Hepatic stellate cell (primary cell): ENCODE data around the gene TBCEL.
"Not testable (repeated sequence)": the region's sequence is repeated elsewhere in the genome, so short reads cannot be mapped to it uniquely, and the experiment has no call there.

Experiments
- DNase-seq: peaks from one replicate; pipeline ENCODE4 v3.0.0; 2011; ENCODE audit warnings: low spot score

The TBCEL gene

GRCh38 chr11:121029813-121030445 lies 6.0 kb downstream of the TBCEL start:
- DNase-seq, result no peak

- no peak for DNase-seq
These were observed 7.3 kb downstream of the TBCEL start for GRCh38 chr11:121031167-121031566.

- DNase-seq, result not testable (repeated sequence)
These were observed 7.7 kb downstream of the TBCEL start for GRCh38 chr11:121031648-121032047.

- DNase-seq, result no peak
These were observed 8.6 kb downstream of the TBCEL start for GRCh38 chr11:121032546-121032945.

GRCh38 chr11:121033635-121034034 lies 9.7 kb downstream of the TBCEL start:
- no peak for DNase-seq

- no peak for DNase-seq
These were observed 11.4 kb downstream of the TBCEL start for GRCh38 chr11:121035169-121035755.

- no peak for DNase-seq
These were observed 11.9 kb downstream of the TBCEL start for GRCh38 chr11:121035780-121036179.

- DNase-seq, result no peak
These were observed 13.1 kb downstream of the TBCEL start for GRCh38 chr11:121037016-121037415.

- no peak for DNase-seq
These were observed 14.9 kb downstream of the TBCEL start for GRCh38 chr11:121038648-121039409.

- DNase-seq, result no peak
These were observed 16.2 kb downstream of the TBCEL start for GRCh38 chr11:121039971-121040613.

- no peak for DNase-seq
These were observed 16.7 kb downstream of the TBCEL start for GRCh38 chr11:121040614-121041002.

- DNase-seq, result no peak
These were observed 17.2 kb downstream of the TBCEL start for GRCh38 chr11:121041072-121041471.

GRCh38 chr11:121042296-121042695 lies 18.4 kb downstream of the TBCEL start:
- no peak for DNase-seq

- no peak for DNase-seq
These were observed 24.0 kb downstream of the TBCEL start for GRCh38 chr11:121047926-121048325.

- DNase-seq, result no peak
These were observed 24.7 kb downstream of the TBCEL start for GRCh38 chr11:121048464-121049233.

GRCh38 chr11:121053244-121053643 lies 29.3 kb downstream of the TBCEL start:
- DNase-seq, result no peak

GRCh38 chr11:121054266-121054665 lies 30.4 kb downstream of the TBCEL start:
- DNase-seq, result no peak

GRCh38 chr11:121055076-121055475 lies 31.2 kb downstream of the TBCEL start:
- no peak for DNase-seq

- no peak for DNase-seq
These were observed 34.0 kb downstream of the TBCEL start for GRCh38 chr11:121057922-121058321.

GRCh38 chr11:121058941-121059340 lies 35.0 kb downstream of the TBCEL start:
- DNase-seq, result no peak

- no peak for DNase-seq
These were observed 35.7 kb downstream of the TBCEL start for GRCh38 chr11:121059605-121060004.

- DNase-seq, result no peak
These were observed 39.8 kb downstream of the TBCEL start for GRCh38 chr11:121063728-121064127.
